ENCODE data around the gene AK5. TPM values are rescaled to one million over a fixed set of nuclear protein-coding genes. Genes with fewer than 3 reads are reported as not detected.

AK5 gene
- total RNA-seq, 3 donors from 2014 or later (not counting 1 experiment from before 2014, with no cell fraction given), result 9.4 to 29.8 (median 11.4) TPM

GRCh38 chr1:77356136-77356535 is 74.3 kb downstream of the AK5 start:
- H3K27me3 ChIP-seq (ENCODE audit: control insufficient read depth, insufficient read depth, low read length), result no peaks in the 10 kb centered on the region
- TF ChIP-seq CTCF (IDR thresholded peaks at IDR 0.05), result no peak
- no peaks in the 10 kb centered on the region for H3K36me3 ChIP-seq (ENCODE audit: control insufficient read depth, insufficient read depth, low read length)
- H3K9me3 ChIP-seq (ENCODE audit: control insufficient read depth, insufficient read depth, low read length), result no peaks in the 10 kb centered on the region
- Mint-ChIP-seq H3K9me3 (no peaks in the 10 kb centered on the region), H3K27ac (peak overlapping the region in 1 of 2 donors; percentile 31), H3K4me1 (peaks cover 30 to 37% of the 10 kb centered on the region in 2 donors), H3K27me3 (ENCODE audit: low read depth in 2 of 2) (no peaks in the 10 kb centered on the region), H3K4me3 (no peak overlapping the region), H3K36me3 (no peaks in the 10 kb centered on the region)
- ATAC-seq (no peak), DNase-seq (no peak)
- 67% methylated on average over 1 of the region's 3 CpGs for WGBS (ENCODE audit: insufficient coverage)
- H3K4me3 ChIP-seq (ENCODE audit: low read length), result no peak overlapping the region
- H3K27ac ChIP-seq (ENCODE audit: low read length), result peak overlapping the region; percentile 0
- peaks cover 14% of the 10 kb centered on the region for H3K4me1 ChIP-seq (ENCODE audit: control insufficient read depth, insufficient read depth, low read length)
- intact Hi-C loops (cut with micrococcal nuclease), result no loop called here

GRCh38 chr1:77360256-77360655 is 78.4 kb downstream of the AK5 start:
- H3K4me1 ChIP-seq (ENCODE audit: control insufficient read depth, insufficient read depth, low read length), result peaks cover 3% of the 10 kb centered on the region

GRCh38 chr1:77361621-77362020 is 79.8 kb downstream of the AK5 start:
- Mint-ChIP-seq H3K27ac (no peak overlapping the region), H3K9me3 (peaks cover 0 to 4% of the 10 kb centered on the region in 2 donors), H3K4me3 (no peak overlapping the region), H3K27me3 (ENCODE audit: low read depth in 2 of 2) (no peaks in the 10 kb centered on the region), H3K36me3 (no peaks in the 10 kb centered on the region), H3K4me1 (peaks cover 4 to 6% of the 10 kb centered on the region in 2 donors)
- DNase-seq (no peak), ATAC-seq (no peak)
- no peaks in the 10 kb centered on the region for H3K27me3 ChIP-seq (ENCODE audit: control insufficient read depth, insufficient read depth, low read length)
- intact Hi-C loops (cut with micrococcal nuclease), result no loop called here
- H3K4me1 ChIP-seq (ENCODE audit: control insufficient read depth, insufficient read depth, low read length), result no peaks in the 10 kb centered on the region
- H3K36me3 ChIP-seq (ENCODE audit: control insufficient read depth, insufficient read depth, low read length), result no peaks in the 10 kb centered on the region
- H3K27ac ChIP-seq (ENCODE audit: low read length), result no peak overlapping the region
- TF ChIP-seq CTCF (IDR thresholded peaks at IDR 0.05), result no peak
- H3K4me3 ChIP-seq (ENCODE audit: low read length), result no peak overlapping the region
- H3K9me3 ChIP-seq (ENCODE audit: control insufficient read depth, insufficient read depth, low read length), result no peaks in the 10 kb centered on the region
- WGBS (ENCODE audit: insufficient coverage), result 92% methylated on average over 7 of the region's 7 CpGs

More at GRCh38 chr1:77360256-77360655, 78.4 kb downstream of the AK5 start:
- DNase-seq (no peak), ATAC-seq (no peak)
- Mint-ChIP-seq H3K4me1 (peaks cover 15 to 18% of the 10 kb centered on the region in 2 donors), H3K27me3 (ENCODE audit: low read depth in 2 of 2) (no peaks in the 10 kb centered on the region), H3K36me3 (no peaks in the 10 kb centered on the region), H3K9me3 (peaks cover 0 to 4% of the 10 kb centered on the region in 2 donors), H3K27ac (no peak overlapping the region), H3K4me3 (no peak overlapping the region)
- intact Hi-C loops (cut with micrococcal nuclease), result no loop called here
- no peaks in the 10 kb centered on the region for H3K27me3 ChIP-seq (ENCODE audit: control insufficient read depth, insufficient read depth, low read length)
- H3K4me3 ChIP-seq (ENCODE audit: low read length), result no peak overlapping the region
- H3K36me3 ChIP-seq (ENCODE audit: control insufficient read depth, insufficient read depth, low read length), result no peaks in the 10 kb centered on the region
- TF ChIP-seq CTCF (IDR thresholded peaks at IDR 0.05), result no peak
- H3K9me3 ChIP-seq (ENCODE audit: control insufficient read depth, insufficient read depth, low read length), result no peaks in the 10 kb centered on the region
- no peak overlapping the region for H3K27ac ChIP-seq (ENCODE audit: low read length)

DNA sequence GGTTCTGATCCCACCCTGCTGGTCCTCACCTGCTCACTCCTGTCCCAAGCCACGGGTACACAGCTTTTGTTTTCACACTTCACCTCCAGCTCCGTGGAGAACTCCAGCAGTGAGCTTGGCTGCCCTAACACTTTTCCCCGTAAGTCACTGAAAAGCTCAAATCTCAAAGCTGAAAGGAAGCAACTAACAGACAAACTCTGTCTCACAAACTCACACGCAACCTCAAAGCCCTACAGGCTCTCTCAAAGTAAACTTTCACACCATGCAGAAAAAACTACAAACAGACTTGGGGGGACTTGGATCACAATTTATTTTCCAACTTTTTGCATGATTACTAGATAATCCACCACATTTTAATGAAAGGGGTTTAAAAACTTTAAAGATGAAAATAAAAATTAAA is 88.3 kb downstream of the AK5 start:
- H3K4me1 ChIP-seq (ENCODE audit: control insufficient read depth, insufficient read depth, low read length), result no peaks in the 10 kb centered on the region
- H3K27me3 ChIP-seq (ENCODE audit: control insufficient read depth, insufficient read depth, low read length), result no peaks in the 10 kb centered on the region
- H3K9me3 Mint-ChIP-seq, result no peaks in the 10 kb centered on the region
- WGBS (ENCODE audit: insufficient coverage), result 65% methylated on average over 4 of the region's 4 CpGs
- no peak overlapping the region for H3K4me3 Mint-ChIP-seq
- no peaks in the 10 kb centered on the region for H3K27me3 Mint-ChIP-seq (ENCODE audit: low read depth in 2 of 2)
- intact Hi-C loops (cut with micrococcal nuclease), result no loop called here
- no peaks in the 10 kb centered on the region for H3K36me3 ChIP-seq (ENCODE audit: control insufficient read depth, insufficient read depth, low read length)
- H3K4me1 Mint-ChIP-seq, result peaks cover 6 to 15% of the 10 kb centered on the region in 2 donors
- no peak for DNase-seq
- no peak overlapping the region for H3K4me3 ChIP-seq (ENCODE audit: low read length)
- no peak overlapping the region for H3K27ac ChIP-seq (ENCODE audit: low read length)
- H3K27ac Mint-ChIP-seq, result no peak overlapping the region
- TF ChIP-seq CTCF (IDR thresholded peaks at IDR 0.05), result no peak
- ATAC-seq, result no peak
- no peaks in the 10 kb centered on the region for H3K9me3 ChIP-seq (ENCODE audit: control insufficient read depth, insufficient read depth, low read length)
- H3K36me3 Mint-ChIP-seq, result no peaks in the 10 kb centered on the region
